ENCODE data around the gene SCN2B.

Gene SCN2B

DNA sequence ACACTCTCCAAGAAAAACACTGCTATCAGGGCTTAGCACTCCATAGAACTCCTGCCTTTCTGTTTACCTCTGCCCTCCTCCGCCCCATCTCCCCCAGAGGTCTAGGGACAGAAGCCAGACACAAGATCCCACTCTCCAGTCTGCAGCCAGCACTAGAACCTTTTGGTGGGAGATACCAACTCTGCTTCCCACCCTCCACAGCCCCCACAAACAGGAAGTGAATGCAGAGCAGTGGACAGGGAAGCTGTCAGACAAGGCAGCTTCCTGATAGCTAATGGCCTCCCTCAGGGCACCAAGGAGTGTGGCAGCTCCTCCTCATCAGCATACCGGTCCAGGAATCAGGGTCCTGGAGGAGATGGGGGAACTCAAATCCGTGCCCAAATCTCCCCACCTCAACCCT, 28.9 kb downstream of the SCN2B start:
- TF ChIP-seq, protein P1, sequence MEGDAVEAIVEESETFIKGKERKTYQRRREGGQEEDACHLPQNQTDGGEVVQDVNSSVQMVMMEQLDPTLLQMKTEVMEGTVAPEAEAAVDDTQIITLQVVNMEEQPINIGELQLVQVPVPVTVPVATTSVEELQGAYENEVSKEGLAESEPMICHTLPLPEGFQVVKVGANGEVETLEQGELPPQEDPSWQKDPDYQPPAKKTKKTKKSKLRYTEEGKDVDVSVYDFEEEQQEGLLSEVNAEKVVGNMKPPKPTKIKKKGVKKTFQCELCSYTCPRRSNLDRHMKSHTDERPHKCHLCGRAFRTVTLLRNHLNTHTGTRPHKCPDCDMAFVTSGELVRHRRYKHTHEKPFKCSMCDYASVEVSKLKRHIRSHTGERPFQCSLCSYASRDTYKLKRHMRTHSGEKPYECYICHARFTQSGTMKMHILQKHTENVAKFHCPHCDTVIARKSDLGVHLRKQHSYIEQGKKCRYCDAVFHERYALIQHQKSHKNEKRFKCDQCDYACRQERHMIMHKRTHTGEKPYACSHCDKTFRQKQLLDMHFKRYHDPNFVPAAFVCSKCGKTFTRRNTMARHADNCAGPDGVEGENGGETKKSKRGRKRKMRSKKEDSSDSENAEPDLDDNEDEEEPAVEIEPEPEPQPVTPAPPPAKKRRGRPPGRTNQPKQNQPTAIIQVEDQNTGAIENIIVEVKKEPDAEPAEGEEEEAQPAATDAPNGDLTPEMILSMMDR (IDR thresholded peaks at IDR 0.05; ENCODE audit: insufficient read depth, missing control alignments) = no peak
- FAIRE-seq (no peak), DNase-seq (ENCODE audit: insufficient read length, low spot score) (no peak)

DNA sequence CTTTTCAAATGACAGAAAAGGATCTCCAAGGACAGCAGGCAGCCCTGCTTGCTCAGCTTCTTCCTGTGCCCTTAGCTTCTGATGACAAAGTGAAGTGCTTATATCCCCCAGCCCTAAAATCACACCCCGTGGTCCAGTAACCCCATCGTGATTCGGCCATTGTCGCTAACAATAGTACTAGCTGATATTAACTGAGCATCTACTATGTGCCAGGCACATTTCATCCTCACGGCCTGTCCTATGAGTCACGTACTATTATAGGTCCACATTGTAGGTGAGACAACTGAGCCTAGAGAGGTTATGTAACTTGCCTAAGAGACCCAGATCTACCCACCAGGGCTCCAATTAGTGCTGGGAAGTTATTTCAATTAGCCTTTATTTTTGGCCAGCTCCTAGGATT, 29.9 kb downstream of the SCN2B start:
- TF ChIP-seq, protein P1 (IDR thresholded peaks at IDR 0.05; ENCODE audit: insufficient read depth, missing control alignments) = no peak
- DNase-seq (ENCODE audit: insufficient read length, low spot score) = no peak
- no peak for FAIRE-seq

DNA sequence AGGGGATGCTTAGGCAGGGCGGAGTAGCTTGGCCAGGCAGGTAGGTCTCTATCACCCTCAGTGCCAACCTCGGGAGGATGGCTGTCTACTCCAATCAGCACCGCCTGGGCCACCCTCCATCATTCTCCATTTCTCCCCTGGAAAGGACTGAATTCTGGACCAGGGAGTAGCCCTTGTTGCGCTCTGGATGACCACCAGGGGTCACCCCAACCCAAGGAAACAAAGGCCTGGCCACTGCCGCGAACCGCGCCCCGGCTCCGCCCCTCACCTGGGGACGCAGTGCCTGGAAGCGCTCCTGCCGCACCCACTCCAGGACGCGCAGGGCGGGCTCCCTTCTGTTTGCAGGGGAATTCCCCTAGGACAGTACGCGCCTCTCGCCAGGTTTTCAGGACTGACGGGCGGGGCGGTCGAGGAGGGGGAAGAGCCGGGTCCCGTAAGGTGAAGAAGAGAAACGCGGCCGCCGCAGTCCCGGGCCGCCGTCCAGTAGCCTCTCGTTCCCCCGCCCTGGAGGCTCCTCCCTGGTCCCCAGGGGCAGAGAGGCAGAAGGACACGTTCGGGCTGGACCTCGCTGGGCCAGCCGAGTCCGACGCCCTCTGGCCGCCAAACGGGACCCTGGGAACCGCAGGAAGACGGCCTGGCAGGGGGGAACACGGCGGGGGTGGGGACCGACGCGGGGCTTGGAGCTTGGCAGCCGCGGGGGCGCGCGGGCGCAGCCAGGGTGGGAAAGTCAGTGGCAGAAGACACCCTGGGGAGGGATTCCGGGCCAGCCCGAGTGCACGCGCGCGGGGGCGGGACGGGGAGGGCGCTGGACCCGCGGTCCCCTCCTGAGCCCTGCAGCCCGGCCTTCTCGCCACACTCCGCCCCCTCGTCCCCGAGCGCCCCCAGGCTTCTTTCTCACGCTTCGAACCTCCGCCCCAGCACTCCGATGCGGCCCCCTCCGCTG, 30.9 kb downstream of the SCN2B start:
- DNase-seq (ENCODE audit: insufficient read length, low spot score) (peak; percentile 98), FAIRE-seq (no peak)
- TF ChIP-seq, protein P1 (IDR thresholded peaks at IDR 0.05; ENCODE audit: insufficient read depth, missing control alignments) = peak; percentile 83

DNA sequence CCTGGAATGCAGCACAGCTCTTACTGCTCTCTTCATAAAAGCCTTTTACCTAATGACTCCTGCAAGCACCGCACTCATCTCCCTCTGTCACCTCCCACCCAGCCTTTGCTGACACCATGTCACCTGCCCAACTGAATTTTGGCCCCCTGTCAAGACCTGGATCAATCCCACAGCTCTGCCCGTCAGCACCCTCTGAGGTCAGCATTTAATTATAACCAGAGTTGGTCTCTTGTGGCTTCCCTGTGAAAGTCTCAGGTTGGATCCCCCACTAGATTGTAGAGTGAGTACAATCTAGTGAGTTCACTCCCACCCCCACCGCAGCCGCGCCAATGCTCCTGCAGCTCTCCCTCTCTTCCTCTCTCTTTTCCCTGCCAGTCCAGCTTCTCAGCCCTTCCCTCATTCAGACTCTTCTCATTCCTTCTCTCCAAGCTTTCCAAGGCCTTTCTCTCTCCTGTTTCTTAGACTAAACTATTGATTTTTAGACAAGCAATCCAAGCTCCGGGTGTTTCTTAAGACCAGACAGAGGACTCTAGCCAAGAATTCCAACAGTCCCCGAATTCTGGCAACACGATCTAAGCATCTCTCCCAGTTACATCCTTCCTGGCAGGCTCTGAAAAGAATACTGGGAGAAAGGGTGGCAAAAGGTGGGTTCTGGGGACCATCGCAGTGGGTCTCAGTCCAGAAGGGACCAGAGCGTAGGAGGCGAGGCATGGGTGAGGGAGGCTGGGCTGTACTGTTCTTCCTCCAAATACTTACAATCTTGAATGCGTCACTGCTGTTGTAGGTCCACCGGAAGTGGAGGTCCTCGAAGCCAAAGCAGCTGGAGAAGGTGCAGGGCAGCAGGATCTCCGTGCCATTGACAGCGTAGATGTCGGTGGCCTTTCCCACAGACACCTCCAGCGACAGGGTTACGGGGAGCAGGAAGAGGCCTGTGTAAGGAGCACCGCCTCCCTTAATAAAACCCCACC, 31.9 kb downstream of the SCN2B start:
- TF ChIP-seq, protein P1 (IDR thresholded peaks at IDR 0.05; ENCODE audit: insufficient read depth, missing control alignments) = no peak
- FAIRE-seq (no peak), DNase-seq (ENCODE audit: insufficient read length, low spot score) (no peak)

DNA sequence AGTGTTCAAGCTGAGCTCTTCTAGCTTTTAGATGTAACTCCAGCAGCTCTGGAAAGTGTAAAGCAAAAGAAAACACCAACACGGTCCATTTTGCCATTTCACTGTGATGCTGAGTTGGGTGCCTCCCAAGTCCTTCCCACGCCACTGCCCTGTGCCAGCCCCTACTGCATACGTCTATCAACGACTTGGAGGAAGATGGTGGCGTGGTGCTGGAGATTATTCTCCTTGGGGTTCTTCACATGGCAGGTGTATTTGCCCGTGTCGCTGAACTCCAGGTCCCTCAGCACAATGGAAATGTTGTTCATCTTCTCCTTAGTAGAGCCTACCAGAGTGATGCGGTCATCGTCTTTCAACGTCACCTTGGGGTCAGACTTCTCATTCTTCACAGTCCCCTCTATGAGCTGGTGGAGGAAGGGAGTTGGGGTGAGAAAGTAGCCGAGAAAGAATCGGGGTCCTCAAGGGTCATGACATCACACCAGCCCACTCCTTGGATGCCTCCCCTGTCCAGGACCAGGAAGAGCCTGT, 32.7 kb downstream of the SCN2B start:
- DNase-seq (ENCODE audit: insufficient read length, low spot score) (no peak), FAIRE-seq (no peak)
- TF ChIP-seq, protein P1 (IDR thresholded peaks at IDR 0.05; ENCODE audit: insufficient read depth, missing control alignments) = no peak

DNA sequence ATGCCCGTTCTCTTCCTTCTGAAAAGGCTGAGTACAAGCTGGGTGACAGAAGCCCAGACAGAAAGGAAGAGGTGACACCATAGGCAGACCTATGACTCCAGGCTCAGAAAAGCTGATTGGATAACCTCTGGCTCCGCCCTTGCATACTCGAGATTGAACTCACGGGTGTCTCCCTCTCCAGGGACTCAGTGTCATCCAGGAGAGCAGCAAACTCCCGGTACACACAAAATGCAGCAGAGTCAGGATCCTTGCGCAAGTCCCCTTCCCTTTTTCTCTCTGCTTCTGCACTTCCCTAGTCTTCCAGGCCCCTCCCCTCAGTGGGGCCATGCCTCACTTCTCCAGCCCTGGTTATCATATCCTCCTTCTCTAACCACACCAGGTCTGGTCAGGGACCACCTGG, 33.6 kb downstream of the SCN2B start:
- TF ChIP-seq, protein P1 (IDR thresholded peaks at IDR 0.05; ENCODE audit: insufficient read depth, missing control alignments) = no peak
- DNase-seq (ENCODE audit: insufficient read length, low spot score) = no peak
- no peak for FAIRE-seq
